Measurements from ENCODE around the gene LYPLAL1.

GRCh38 chr1:219261454-219261853, 87.8 kb downstream of the LYPLAL1 start:
- TF ChIP-seq, protein P1, sequence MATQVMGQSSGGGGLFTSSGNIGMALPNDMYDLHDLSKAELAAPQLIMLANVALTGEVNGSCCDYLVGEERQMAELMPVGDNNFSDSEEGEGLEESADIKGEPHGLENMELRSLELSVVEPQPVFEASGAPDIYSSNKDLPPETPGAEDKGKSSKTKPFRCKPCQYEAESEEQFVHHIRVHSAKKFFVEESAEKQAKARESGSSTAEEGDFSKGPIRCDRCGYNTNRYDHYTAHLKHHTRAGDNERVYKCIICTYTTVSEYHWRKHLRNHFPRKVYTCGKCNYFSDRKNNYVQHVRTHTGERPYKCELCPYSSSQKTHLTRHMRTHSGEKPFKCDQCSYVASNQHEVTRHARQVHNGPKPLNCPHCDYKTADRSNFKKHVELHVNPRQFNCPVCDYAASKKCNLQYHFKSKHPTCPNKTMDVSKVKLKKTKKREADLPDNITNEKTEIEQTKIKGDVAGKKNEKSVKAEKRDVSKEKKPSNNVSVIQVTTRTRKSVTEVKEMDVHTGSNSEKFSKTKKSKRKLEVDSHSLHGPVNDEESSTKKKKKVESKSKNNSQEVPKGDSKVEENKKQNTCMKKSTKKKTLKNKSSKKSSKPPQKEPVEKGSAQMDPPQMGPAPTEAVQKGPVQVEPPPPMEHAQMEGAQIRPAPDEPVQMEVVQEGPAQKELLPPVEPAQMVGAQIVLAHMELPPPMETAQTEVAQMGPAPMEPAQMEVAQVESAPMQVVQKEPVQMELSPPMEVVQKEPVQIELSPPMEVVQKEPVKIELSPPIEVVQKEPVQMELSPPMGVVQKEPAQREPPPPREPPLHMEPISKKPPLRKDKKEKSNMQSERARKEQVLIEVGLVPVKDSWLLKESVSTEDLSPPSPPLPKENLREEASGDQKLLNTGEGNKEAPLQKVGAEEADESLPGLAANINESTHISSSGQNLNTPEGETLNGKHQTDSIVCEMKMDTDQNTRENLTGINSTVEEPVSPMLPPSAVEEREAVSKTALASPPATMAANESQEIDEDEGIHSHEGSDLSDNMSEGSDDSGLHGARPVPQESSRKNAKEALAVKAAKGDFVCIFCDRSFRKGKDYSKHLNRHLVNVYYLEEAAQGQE (IDR thresholded peaks at IDR 0.05; ENCODE audit: borderline replicate concordance) = no peak
- TF ChIP-seq, protein P1 (CRISPR knock-in tag; IDR thresholded peaks at IDR 0.05; ENCODE audit: low read depth) = no peak
- TF ChIP-seq ARID3A (IDR thresholded peaks at IDR 0.05; ENCODE audit: borderline replicate concordance, low read depth, low read length) = no peak
- no peak for TF ChIP-seq TAF1 (IDR thresholded peaks at IDR 0.05; ENCODE audit: control insufficient read depth, extremely low read depth, insufficient read depth, low read length, severe bottlenecking)
